ENCODE results near the gene CASQ1. TPM values are rescaled to one million over a fixed set of nuclear protein-coding genes. Genes with fewer than 3 reads are reported as not detected.

CASQ1 gene
- total and polyA plus RNA-seq, 9 of the 15 experiments (the other 6 are each of a cell fraction or from before 2014, with no cell fraction given), result not detected

GRCh38 chr1:160227034-160227433 lies 36.7 kb downstream of the CASQ1 start (continued):
- TF ChIP-seq ZMIZ1 (IDR thresholded peaks at IDR 0.05; ENCODE audit: low read depth in 2 of 2, low read length in 2 of 2) (no peak), ZNF449 (CRISPR knock-in tag; IDR thresholded peaks at IDR 0.05) (no peak), AFF1 (IDR thresholded peaks at IDR 0.05; ENCODE audit: low read depth in 1 of 2, partially characterized antibody in 2 of 2) (no peak), SIX5 (IDR thresholded peaks at IDR 0.05; ENCODE audit: borderline replicate concordance in 1 of 2, insufficient read depth in 1 of 2, low read depth in 1 of 2, low read length in 2 of 2) (no peak), ZNF77 (CRISPR knock-in tag; IDR thresholded peaks at IDR 0.05) (no peak), IRF2 (CRISPR knock-in tag; IDR thresholded peaks at IDR 0.05) (no peak), ZZZ3 (IDR thresholded peaks at IDR 0.05) (no peak), ZBED1 (IDR thresholded peaks at IDR 0.05) (no peak)

Measured in K562 (cell line).